ENCODE data around the gene GABPB1.

GRCh38 chr15:50280271-50280670, 74.7 kb downstream of the GABPB1 start:
- TF ChIP-seq, protein P1, sequence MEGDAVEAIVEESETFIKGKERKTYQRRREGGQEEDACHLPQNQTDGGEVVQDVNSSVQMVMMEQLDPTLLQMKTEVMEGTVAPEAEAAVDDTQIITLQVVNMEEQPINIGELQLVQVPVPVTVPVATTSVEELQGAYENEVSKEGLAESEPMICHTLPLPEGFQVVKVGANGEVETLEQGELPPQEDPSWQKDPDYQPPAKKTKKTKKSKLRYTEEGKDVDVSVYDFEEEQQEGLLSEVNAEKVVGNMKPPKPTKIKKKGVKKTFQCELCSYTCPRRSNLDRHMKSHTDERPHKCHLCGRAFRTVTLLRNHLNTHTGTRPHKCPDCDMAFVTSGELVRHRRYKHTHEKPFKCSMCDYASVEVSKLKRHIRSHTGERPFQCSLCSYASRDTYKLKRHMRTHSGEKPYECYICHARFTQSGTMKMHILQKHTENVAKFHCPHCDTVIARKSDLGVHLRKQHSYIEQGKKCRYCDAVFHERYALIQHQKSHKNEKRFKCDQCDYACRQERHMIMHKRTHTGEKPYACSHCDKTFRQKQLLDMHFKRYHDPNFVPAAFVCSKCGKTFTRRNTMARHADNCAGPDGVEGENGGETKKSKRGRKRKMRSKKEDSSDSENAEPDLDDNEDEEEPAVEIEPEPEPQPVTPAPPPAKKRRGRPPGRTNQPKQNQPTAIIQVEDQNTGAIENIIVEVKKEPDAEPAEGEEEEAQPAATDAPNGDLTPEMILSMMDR (conservative IDR thresholded peaks at IDR 0.05; ENCODE audit: low read depth, low read length): no peak
- no peak for TF ChIP-seq EZH2 (IDR thresholded peaks at IDR 0.05; ENCODE audit: borderline replicate concordance, low read depth, low read length, poor library complexity, severe bottlenecking)
